Stimulated activated CD4-positive, alpha-beta T cell treated with anti-CD3 and anti-CD28 coated beads, Interleukin-12 subunit alpha, Interleukin-12 subunit beta, amount 100 ng/mL, for 4 hours (primary cell): ENCODE results near the gene SLC30A1.
"Not testable (repeated sequence)": the region's sequence is repeated elsewhere in the genome, so short reads cannot be mapped to it uniquely, and the experiment has no call there.

ENCODE experiments used
- DNase-seq: peaks from one replicate; pipeline ENCODE4 v3.0.0-alpha.2; 2020

SLC30A1 gene

GRCh38 chr1:211580303-211580687 is 1.3 kb upstream of the SLC30A1 start:
- DNase-seq: no peak

GRCh38 chr1:211579440-211580302 is 710 bp upstream of the SLC30A1 start:
- DNase-seq: no peak

DNA sequence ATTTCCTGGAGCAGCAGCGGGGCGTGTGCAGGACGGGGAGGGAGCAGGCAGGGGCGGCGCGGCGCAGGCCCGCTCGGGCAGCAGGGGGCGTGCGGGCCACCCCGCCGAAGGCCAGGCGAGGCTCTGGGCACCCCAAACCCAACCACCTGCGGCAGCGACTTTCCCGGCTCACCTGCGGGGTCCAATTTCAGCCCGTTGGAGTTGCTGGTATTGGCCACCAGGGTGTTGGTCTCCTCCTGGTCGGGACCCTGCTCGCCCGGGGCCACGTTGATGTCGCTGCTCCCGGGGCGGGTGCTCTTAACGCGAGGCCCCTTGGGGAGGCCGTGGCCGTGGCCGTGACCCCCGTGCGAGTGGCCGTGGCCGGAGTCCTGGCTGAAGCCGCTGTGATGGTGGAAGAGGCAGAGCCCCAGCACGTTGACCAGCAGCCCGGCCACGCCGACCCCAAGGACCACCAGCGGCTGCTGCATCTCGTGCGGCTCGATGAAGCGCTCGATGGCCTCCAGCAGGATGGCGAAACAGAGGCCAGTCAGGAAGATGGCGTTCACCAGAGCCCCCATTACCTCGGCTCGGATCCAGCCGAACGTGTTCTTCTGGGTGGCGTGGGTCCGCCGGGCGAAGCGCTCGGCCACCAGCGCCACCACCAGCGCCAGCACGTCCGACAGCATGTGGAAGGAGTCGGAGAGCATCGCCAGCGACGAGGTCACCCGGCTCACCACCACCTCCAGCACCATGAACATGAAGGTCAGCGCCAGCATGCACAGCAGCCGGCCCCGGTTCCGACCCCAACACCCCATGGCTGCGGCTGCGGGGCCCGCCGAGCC is 932 bp downstream of the SLC30A1 start:
- peak; percentile 70 for DNase-seq

GRCh38 chr1:211577277-211577818 is 1.6 kb downstream of the SLC30A1 start:
- no peak for DNase-seq

DNA sequence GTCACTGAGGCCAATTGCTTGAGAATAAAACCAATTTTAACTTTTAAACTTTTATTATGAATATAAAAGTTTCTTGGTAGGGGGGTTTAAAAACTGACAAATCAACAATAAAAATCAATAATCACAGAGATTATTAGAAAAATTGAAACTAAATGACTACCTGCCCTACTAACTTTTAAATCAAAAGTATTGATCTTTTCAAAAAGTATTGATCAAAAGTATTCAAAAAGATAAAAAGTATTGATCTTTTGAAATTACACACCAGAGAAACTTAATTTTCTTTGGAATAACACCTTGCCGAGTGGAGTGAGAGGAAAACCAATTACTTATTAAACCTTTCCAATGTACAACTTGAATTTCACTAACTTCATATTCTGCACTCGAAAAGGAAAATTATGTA is 2.2 kb downstream of the SLC30A1 start:
- DNase-seq: no peak

- DNase-seq: no peak
Observed at GRCh38 chr1:211574705-211575104, 4.3 kb downstream of the SLC30A1 start.

GRCh38 chr1:211571998-211572397 is 7.0 kb downstream of the SLC30A1 start:
- DNase-seq: no peak

DNA sequence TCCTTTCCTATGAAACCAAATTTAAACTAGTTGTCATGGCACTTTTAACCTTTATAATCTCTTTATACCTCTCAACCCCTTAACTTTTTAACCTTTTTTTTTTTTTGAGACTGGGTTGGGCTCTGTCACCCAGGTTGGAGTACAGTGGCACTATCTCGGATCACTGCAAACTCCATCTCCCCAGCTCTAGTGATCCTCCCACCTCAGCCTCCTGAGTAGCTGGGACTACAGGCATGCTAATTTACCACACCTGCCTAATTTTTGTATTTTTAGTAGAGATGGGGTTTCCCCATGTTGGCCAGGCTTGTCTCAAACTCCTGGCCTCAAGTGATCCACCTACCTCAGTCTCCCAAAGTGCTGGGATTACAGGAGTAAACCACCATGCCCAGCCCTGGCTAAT is 8.6 kb downstream of the SLC30A1 start:
- DNase-seq: not testable (repeated sequence)

DNA sequence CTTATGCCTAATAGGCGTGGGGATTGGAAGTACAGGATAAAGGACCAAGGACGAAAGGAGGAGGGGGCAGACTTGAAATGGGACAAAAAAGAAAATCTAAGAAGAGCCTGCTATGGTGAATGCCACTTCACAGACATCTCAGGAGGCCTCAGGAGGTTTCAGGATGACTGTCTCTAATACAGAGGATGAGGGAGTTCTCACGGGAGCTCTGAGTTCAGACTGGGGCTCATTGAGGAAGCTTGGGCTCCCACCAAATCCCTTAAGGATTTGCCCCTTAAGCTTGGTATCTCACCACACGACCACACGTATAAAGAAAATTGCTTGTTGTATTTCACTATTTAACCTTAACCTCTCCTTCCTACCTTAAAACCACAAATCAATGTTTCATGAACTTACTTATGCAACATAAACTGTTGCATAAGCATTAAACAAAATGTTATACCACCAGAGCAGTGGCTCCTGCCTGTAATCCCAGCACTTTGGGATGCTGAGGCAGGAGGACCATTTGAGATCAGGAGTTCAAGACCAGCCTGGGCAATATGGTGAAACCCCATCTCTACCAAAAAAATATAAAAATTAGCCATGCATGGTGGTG is 12.4 kb downstream of the SLC30A1 start:
- DNase-seq: no peak

- no peak for DNase-seq
Observed at GRCh38 chr1:211564084-211564483, 14.9 kb downstream of the SLC30A1 start.

GRCh38 chr1:211559222-211560010 is 19.5 kb downstream of the SLC30A1 start:
- DNase-seq: no peak

GRCh38 chr1:211557894-211558625 is 20.9 kb downstream of the SLC30A1 start:
- DNase-seq: no peak

GRCh38 chr1:211553549-211553948 is 25.4 kb downstream of the SLC30A1 start:
- DNase-seq: no peak

GRCh38 chr1:211551638-211552460 is 27.1 kb downstream of the SLC30A1 start:
- no peak for DNase-seq

DNA sequence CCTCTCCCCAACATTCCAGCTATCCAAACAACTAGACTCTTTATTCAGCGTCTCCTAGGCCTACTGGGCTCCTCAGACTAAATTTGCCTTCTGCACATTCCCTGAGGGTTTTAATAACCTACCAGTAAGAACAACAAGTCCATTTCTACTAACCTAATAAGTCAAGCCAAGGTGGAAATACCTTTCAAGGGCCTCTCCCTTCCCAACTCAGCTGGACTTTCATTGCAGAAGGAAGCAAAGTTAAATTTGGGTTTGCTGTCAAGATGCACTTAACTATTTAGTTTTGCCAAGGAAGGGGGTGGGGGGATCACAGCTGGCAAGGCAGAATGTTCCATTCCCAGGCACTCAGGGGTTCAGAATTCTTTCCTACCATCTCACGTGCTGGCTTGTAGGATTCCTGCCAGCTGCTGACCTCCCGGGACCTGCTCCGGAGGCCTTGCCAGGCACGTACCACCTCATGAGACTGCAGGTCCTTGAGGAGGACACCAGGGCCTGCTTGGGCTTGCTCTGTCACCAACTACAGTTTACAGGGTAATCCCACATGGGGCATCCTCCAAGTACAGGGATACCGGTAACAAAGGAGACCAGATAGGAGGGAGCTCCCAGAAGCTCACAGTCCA is 29.8 kb downstream of the SLC30A1 start:
- DNase-seq: no peak

DNA sequence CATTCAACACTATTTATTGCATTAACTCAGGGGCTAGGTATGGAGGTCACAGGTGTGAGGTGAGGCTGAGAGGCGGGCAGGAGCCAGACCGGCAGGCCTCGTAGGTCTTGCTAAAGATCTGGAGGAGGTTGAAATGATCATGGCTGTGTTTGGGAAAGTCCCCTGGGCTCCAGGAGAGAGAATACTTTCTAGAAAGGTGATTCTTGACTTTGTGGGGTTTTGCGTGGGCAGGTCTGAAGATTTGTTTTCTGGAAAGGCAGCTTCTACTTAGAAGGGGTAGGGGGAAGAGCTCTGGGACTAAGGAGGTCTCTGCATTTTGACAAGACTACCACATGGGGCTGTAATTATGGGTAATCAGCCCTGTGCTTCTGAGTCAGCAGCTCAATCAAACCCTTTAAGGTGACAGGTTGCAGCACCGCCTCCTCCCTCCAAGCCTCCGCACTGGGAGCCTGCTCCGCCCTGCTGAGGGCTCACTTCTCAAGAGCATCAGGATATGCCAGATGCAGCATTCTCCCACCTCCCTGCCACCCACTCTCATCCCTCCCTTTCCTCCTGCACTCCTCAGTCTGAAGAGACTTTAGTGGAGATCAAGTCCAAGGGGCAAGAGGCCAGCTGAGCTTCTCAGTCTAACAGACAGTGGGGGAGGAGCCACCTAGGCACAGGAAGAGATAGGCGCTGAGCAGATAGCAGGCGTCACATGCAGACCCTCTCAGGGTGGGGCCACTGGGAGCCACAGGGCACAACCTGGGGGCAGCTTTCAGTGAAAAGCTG is 30.5 kb downstream of the SLC30A1 start:
- DNase-seq: peak; percentile 16

- DNase-seq: no peak
Observed at GRCh38 chr1:211547710-211548109, 31.3 kb downstream of the SLC30A1 start.

- DNase-seq: no peak
Observed at GRCh38 chr1:211546543-211546942, 32.4 kb downstream of the SLC30A1 start.

GRCh38 chr1:211543025-211543424 is 35.9 kb downstream of the SLC30A1 start:
- no peak for DNase-seq
